HG03097 (cell line): ENCODE measurements around the gene C16orf54.
"Not testable (repeated sequence)": the region's sequence is repeated elsewhere in the genome, so short reads cannot be mapped to it uniquely, and the experiment has no call there.

Experiments
- ATAC-seq: cut with Tn5 transposase; IDR thresholded peaks from one replicate; pipeline ENCODE4 v1.9.1; 2021; ENCODE audit not compliant: unreplicated experiment, low FRiP score

Gene C16orf54

GRCh38 chr16:29743475-29743826 is 2.3 kb downstream of the C16orf54 start:
- ATAC-seq = no peak

- no peak for ATAC-seq
Measured at GRCh38 chr16:29742683-29743275, 3.0 kb downstream of the C16orf54 start.

- ATAC-seq = not testable (repeated sequence)
Measured at GRCh38 chr16:29740630-29741015, 5.2 kb downstream of the C16orf54 start.

GRCh38 chr16:29739927-29740629 is 5.7 kb downstream of the C16orf54 start:
- not testable (repeated sequence) for ATAC-seq

GRCh38 chr16:29738514-29738913 is 7.3 kb downstream of the C16orf54 start:
- ATAC-seq = no peak

- no peak for ATAC-seq
Measured at GRCh38 chr16:29737713-29738112, 8.1 kb downstream of the C16orf54 start.

- ATAC-seq = no peak
Measured at GRCh38 chr16:29736764-29737163, 9.0 kb downstream of the C16orf54 start.

GRCh38 chr16:29736112-29736511 is 9.7 kb downstream of the C16orf54 start:
- ATAC-seq = no peak

GRCh38 chr16:29734786-29735185 is 11.0 kb downstream of the C16orf54 start:
- no peak for ATAC-seq

- ATAC-seq = peak; percentile 60
Measured at GRCh38 chr16:29731768-29732601, 13.8 kb downstream of the C16orf54 start.

GRCh38 chr16:29730649-29731048 is 15.1 kb downstream of the C16orf54 start:
- no peak for ATAC-seq

GRCh38 chr16:29729116-29729521 is 16.7 kb downstream of the C16orf54 start:
- ATAC-seq = no peak

- no peak for ATAC-seq
Measured at GRCh38 chr16:29727452-29727851, 18.3 kb downstream of the C16orf54 start.

GRCh38 chr16:29726845-29727377 is 18.9 kb downstream of the C16orf54 start:
- no peak for ATAC-seq

GRCh38 chr16:29721167-29721879 is 24.5 kb downstream of the C16orf54 start:
- not testable (repeated sequence) for ATAC-seq

- no peak for ATAC-seq
Measured at GRCh38 chr16:29720703-29721102, 25.1 kb downstream of the C16orf54 start.

- no peak for ATAC-seq
Measured at GRCh38 chr16:29719063-29719462, 26.7 kb downstream of the C16orf54 start.

GRCh38 chr16:29717113-29717512 is 28.7 kb downstream of the C16orf54 start:
- ATAC-seq = no peak

GRCh38 chr16:29714972-29715371 is 30.8 kb downstream of the C16orf54 start:
- no peak for ATAC-seq

- ATAC-seq = no peak
Measured at GRCh38 chr16:29714396-29714795, 31.4 kb downstream of the C16orf54 start.

- ATAC-seq = no peak
Measured at GRCh38 chr16:29712809-29713208, 33.0 kb downstream of the C16orf54 start.
